Stomach (tissue), 19 donors: ENCODE measurements around the gene SLC8A2. TPM values are rescaled to one million over a fixed set of nuclear protein-coding genes. Genes with fewer than 3 reads are reported as not detected.
A peak's percentile ranks its signal among the peaks of the same experiment; 100 is the strongest.

ENCODE experiments used
- DNase-seq, 2 donors: peaks; one replicate each; pipeline versions ENCODE4 v3.0.0 to v3.0.0-alpha.2; 2013 to 2019
- H3K27ac ChIP-seq, 5 donors: fragments of 200-600 bp in 4 of 5; sonication (generic) in 4 of 5; one replicate each; pipeline ENCODE4 v1.5.1; 2013 to 2019; ENCODE audit warnings: mild to moderate bottlenecking in 1 of 5, moderate library complexity in 1 of 5
- H3K27me3 ChIP-seq, 3 donors: fragments of 200-600 bp; sonication (generic); one replicate each; pipeline ENCODE4 v1.5.1; 2017 to 2019; ENCODE audit warnings: mixed run types in 1 of 3
- H3K36me3 ChIP-seq, 4 donors: fragments of 200-600 bp; sonication (generic); 1 replicate in 3 of 4; 2 replicates in 1 of 4; pipeline ENCODE4 v1.5.1; 2016 to 2019
- H3K4me1 ChIP-seq, 4 donors: fragments of 200-600 bp; sonication (generic); one replicate each; pipeline ENCODE4 v1.5.1; 2016 to 2019
- H3K4me3 ChIP-seq, 4 donors: fragments of 200-600 bp; sonication (generic) in 3 of 4; one replicate each; pipeline ENCODE4 v1.5.1; 2016 to 2019; ENCODE audit warnings: mild to moderate bottlenecking in 1 of 4
- H3K9me3 ChIP-seq, 4 donors: fragments of 200-600 bp; sonication (generic); one replicate each; pipeline ENCODE4 v1.5.1; 2016 to 2019
- CTCF ChIP-seq, 7 experiments: fragments of 450-650 bp in 4 of 7; fragments of 200-600 bp in 3 of 7; sonication (generic) in 3 of 7; IDR thresholded peaks; one replicate each; pipeline ENCODE4 v1.5.1; 2016 to 2019; ENCODE audit warnings: antibody characterized with exemption in 7 of 7, control low read depth in 2 of 7, mild to moderate bottlenecking in 1 of 7
- EP300 ChIP-seq: sonication (generic); formaldehyde crosslinking; IDR thresholded peaks from one replicate; pipeline ENCODE4 v1.6.1; 2017; ENCODE audit warnings: antibody characterized with exemption
- POLR2A ChIP-seq, 4 donors: fragments of 450-650 bp; IDR thresholded peaks; one replicate each; pipeline ENCODE4 v1.6.1; 2016; ENCODE audit warnings: antibody characterized with exemption in 4 of 4, control low read depth in 2 of 4, mild to moderate bottlenecking in 1 of 4, moderate library complexity in 1 of 4
- POLR2AphosphoS5 ChIP-seq, 3 donors: sonication (generic); formaldehyde crosslinking; IDR thresholded peaks; one replicate each; pipeline ENCODE4 v1.6.1; 2016; ENCODE audit warnings: antibody characterized with exemption in 3 of 3
- WGBS, 5 donors: extraction: QIAGEN DNeasy Blood & Tissue Kit in 3 of 5; methylation state at CpG; one replicate each; pipeline versions ENCODE4 v1.1.5 to v1.1.7; 2013 to 2018; 5-methylcytosine and 5-hydroxymethylcytosine counted together
- intact Hi-C: fragments of 100-400 bp; cut with DNase I; formaldehyde crosslinking; loops from one replicate; pipeline ENCODE4 v1.15.1; 2023; ENCODE audit warnings: low total_unique reads
- long read RNA-seq, 10 donors: transcript quantifications; one replicate each; lab custom pipeline, GENCODE V29; 2026
- polyA plus RNA-seq, 3 donors: library from polyadenylated mRNA; stranded (reverse); fragments of 200-250 nt; gene quantifications; one replicate each; pipeline ENCODE4 v1.2.3, GENCODE V29; 2013
- total RNA-seq, 5 donors: library from RNA; depleted of rRNA; stranded (reverse); fragments of >200 nt; gene quantifications; one replicate each; pipeline versions ENCODE4 v1.1.0 to v1.2.3, GENCODE V29; 2014 to 2016
- donor health status: healthy with polysubstance abuse.
- donor health status: Bipolar disorder and iron deficiency.
- donor health status: healthy.

The SLC8A2 gene
- total RNA-seq, result 10 to 100 TPM in 1 of 5 donors, 1 to 10 TPM in 3, under 1 TPM in 1; 0.73 to 17.9 (median 6.4) TPM
- polyA plus RNA-seq, result under 1 TPM; 0.12 to 0.60 (median 0.46) TPM
- long read RNA-seq, donor 1, result 0 reads
- long read RNA-seq, donor 2, result 0 reads
- long read RNA-seq, donor 3, result 0 reads
- long read RNA-seq, donor 4, result 0 reads
- long read RNA-seq, donor 5, full-length matches to known transcripts, result 1 of 1 reads
- long read RNA-seq, donor 5, partial matches to known transcripts, result 0 of 1 reads
- long read RNA-seq, donor 5, other reads (novel, unspliced or antisense), result 0 of 1 reads
- long read RNA-seq, donor 6, result 0 reads
- long read RNA-seq, donor 7, result 0 reads
- long read RNA-seq, donor 8, result 0 reads
- long read RNA-seq, donor 9, result 0 reads
- long read RNA-seq, donor 10, result 0 reads

GRCh38 chr19:47471733-47472457 is at the start of gene SLC8A2:
SLC8A2 (minus strand) TSS chr19:47471893; CDS start chr19:47466403, 5,490 bp downstream.
- WGBS, 5 donors, result 4 to 7% (median 6%) methylated on average over 13 to 27 of the region's 29 CpGs
- Histone ChIP-seq H3K27ac (peak within 1 kb of the TSS in 1 of 5 donors; percentile 70), H3K9me3 (no peaks in the 10 kb centered on the region), H3K27me3 (peaks cover 0 to 78% (median 60%) of the 10 kb centered on the region in 3 donors), H3K4me3 (peak within 1 kb of the TSS; percentile 18 to 41 (median 34)), H3K4me1 (peaks cover 0 to 36% (median 21%) of the 10 kb centered on the region in 4 donors), H3K36me3 (peaks cover 0 to 7% (median 2%) of the 10 kb centered on the region in 4 donors)
- TF ChIP-seq POLR2A (IDR thresholded peaks at IDR 0.05) (no peak), EP300 (no peak), POLR2AphosphoS5 (IDR thresholded peaks at IDR 0.05) (no peak), CTCF (IDR thresholded peaks at IDR 0.05) (no peak)
- intact Hi-C loops, result no loop called here
- DNase-seq, result peak; percentile 51 to 96

- TF ChIP-seq POLR2AphosphoS5 (IDR thresholded peaks at IDR 0.05), result no peak
- Histone ChIP-seq H3K4me1 (peaks cover 0 to 10% (median 3%) of the 10 kb centered on the region in 4 donors), H3K36me3 (no peaks in the 10 kb centered on the region), H3K4me3 (no peak overlapping the region), H3K9me3 (no peaks in the 10 kb centered on the region), H3K27ac (peak overlapping the region in 1 of 5 donors; percentile 7), H3K27me3 (peaks cover 0 to 24% (median 0%) of the 10 kb centered on the region in 3 donors)
- DNase-seq, result no peak
- 66 to 82% (median 79%) methylated on average over 6 of the region's 6 CpGs for WGBS, 5 donors
- intact Hi-C loops, result no loop called here
Observed at GRCh38 chr19:47520839-47521238, 49.1 kb upstream of the SLC8A2 start.

GRCh38 chr19:47520343-47520806 is 48.7 kb upstream of the SLC8A2 start:
- Histone ChIP-seq H3K27me3 (peaks cover 0 to 24% (median 0%) of the 10 kb centered on the region in 3 donors), H3K27ac (no peak overlapping the region), H3K4me3 (no peak overlapping the region), H3K9me3 (no peaks in the 10 kb centered on the region), H3K36me3 (no peaks in the 10 kb centered on the region), H3K4me1 (peaks cover 0 to 12% (median 5%) of the 10 kb centered on the region in 4 donors)
- TF ChIP-seq CTCF (IDR thresholded peaks at IDR 0.05), result no peak
- TF ChIP-seq POLR2A (IDR thresholded peaks at IDR 0.05), result no peak
- no peak for TF ChIP-seq POLR2AphosphoS5 (IDR thresholded peaks at IDR 0.05)
- TF ChIP-seq EP300, result no peak
- intact Hi-C loops, result no loop called here
- DNase-seq, result no peak
- 50 to 70% (median 62%) methylated on average over 10 of the region's 10 CpGs for WGBS, 5 donors

GRCh38 chr19:47518854-47519253 is 47.2 kb upstream of the SLC8A2 start:
- TF ChIP-seq POLR2A (IDR thresholded peaks at IDR 0.05) (no peak), CTCF (IDR thresholded peaks at IDR 0.05) (no peak), POLR2AphosphoS5 (IDR thresholded peaks at IDR 0.05) (no peak), EP300 (no peak)
- no peak overlapping the region for H3K4me3 ChIP-seq
- no peaks in the 10 kb centered on the region for H3K36me3 ChIP-seq
- no peaks in the 10 kb centered on the region for H3K9me3 ChIP-seq
- no peak overlapping the region for H3K27ac ChIP-seq
- intact Hi-C loops, result no loop called here
- H3K4me1 ChIP-seq, result peaks cover 4 to 17% (median 10%) of the 10 kb centered on the region in 4 donors
- no peak for DNase-seq
- H3K27me3 ChIP-seq, result peaks cover 0 to 23% (median 0%) of the 10 kb centered on the region in 3 donors
- WGBS, 5 donors, result 83 to 86% (median 84%) methylated on average over 9 of the region's 9 CpGs
